GM12892 (cell line): ENCODE measurements around the gene HPCAL1.

Experiments
- POLR2A ChIP-seq: IDR thresholded peaks from 2 replicates; pipeline ENCODE4 v1.6.1; 2011; ENCODE audit warnings: low read depth, low read length, control low read depth
- POLR2AphosphoS5 ChIP-seq: IDR thresholded peaks from 2 replicates; pipeline ENCODE4 v1.6.1; 2011; ENCODE audit warnings: low read depth, low read length, control low read depth
- TAF1 ChIP-seq: IDR thresholded peaks from 2 replicates; pipeline ENCODE4 v1.6.1; 2011; ENCODE audit warnings: low read depth, mild to moderate bottlenecking, control low read depth, low read length, borderline replicate concordance

DNA sequence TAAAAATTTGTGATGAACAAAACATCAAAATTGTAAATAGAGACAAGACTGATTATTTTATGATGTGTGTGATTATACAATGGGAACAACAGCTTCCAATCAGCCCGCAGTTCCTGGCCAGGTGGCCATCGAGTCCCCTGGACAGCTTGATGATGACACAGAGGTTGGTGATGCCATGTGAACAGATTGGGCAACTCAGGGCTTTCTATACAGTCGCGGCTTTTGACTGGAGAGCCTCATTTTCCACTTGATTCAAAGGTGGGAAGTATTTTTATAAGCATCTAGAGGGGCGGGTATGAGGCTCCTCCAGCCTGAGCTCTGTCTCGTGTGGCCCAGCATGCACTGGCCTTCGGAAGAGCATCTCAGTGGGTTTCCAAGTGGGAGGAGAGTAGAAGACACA lies 14.9 kb upstream of the HPCAL1 start:
- TF ChIP-seq POLR2A (no peak), POLR2AphosphoS5 (no peak), TAF1 (no peak)
